A673 (cell line): ENCODE results near the gene ROBO3. TPM values are rescaled to one million over a fixed set of nuclear protein-coding genes. Genes with fewer than 3 reads are reported as not detected.

Experiments
- BruUV-seq: library from RNA; stranded (reverse); fragments of 400-500 nt; replicated peaks from 2 replicates; lab custom pipeline; 2021; lab: Mats Ljungman, UMichigan
- CTCF ChIA-PET: fragments of 300-600 bp; sonication (Branson Sonifier 250); formaldehyde crosslinking; loops from one replicate; lab custom pipeline; 2022; ENCODE audit warnings: antibody characterized with exemption; lab: Charles Lee
- POLR2A ChIA-PET: fragments of 300-600 bp; sonication (Branson Sonifier 250); formaldehyde crosslinking; loops from one replicate; lab custom pipeline; 2022; ENCODE audit warnings: antibody characterized with exemption; ENCODE audit not compliant: low non-redundant PET; lab: Charles Lee
- DNase-seq: peaks from one replicate; pipeline ENCODE4 v3.0.0-alpha.2; 2015; ENCODE audit warnings: low spot score
- H3K27ac ChIP-seq: fragments of 200-600 bp; sonication (generic); 2 replicates; pipeline ENCODE4 v1.5.1; 2016; ENCODE audit warnings: mixed run types, low read depth, mild to moderate bottlenecking, mixed read lengths, antibody characterized with exemption, low read length; ENCODE audit not compliant: poor library complexity, severe bottlenecking
- H3K27me3 ChIP-seq: fragments of 200-600 bp; sonication (generic); replicated peaks from 2 replicates; pipeline ENCODE4 v1.6.1; 2017; ENCODE audit warnings: mixed run types, low read depth, mild to moderate bottlenecking, mixed read lengths, antibody characterized with exemption, low read length; ENCODE audit not compliant: insufficient read depth, poor library complexity
- H3K36me3 ChIP-seq: fragments of 200-600 bp; sonication (generic); 2 replicates; pipeline ENCODE4 v1.6.1; 2016; ENCODE audit warnings: mixed run types, mild to moderate bottlenecking, mixed read lengths, antibody characterized with exemption, low read length; ENCODE audit not compliant: insufficient read depth, poor library complexity, severe bottlenecking
- H3K4me1 ChIP-seq: fragments of 200-600 bp; sonication (generic); 2 replicates; pipeline ENCODE4 v1.6.1; 2017; ENCODE audit warnings: mixed run types, mild to moderate bottlenecking, mixed read lengths, antibody characterized with exemption, low read length; ENCODE audit not compliant: insufficient read depth, poor library complexity, severe bottlenecking
- H3K4me3 ChIP-seq: fragments of 200-600 bp; sonication (generic); 2 replicates; pipeline ENCODE4 v1.5.1; 2016; ENCODE audit warnings: low read depth, mixed run types, mild to moderate bottlenecking, mixed read lengths, low read length; ENCODE audit not compliant: poor library complexity, severe bottlenecking
- H3K9me3 ChIP-seq: fragments of 200-600 bp; sonication (generic); 2 replicates; pipeline ENCODE4 v1.6.1; 2016; ENCODE audit warnings: mixed run types, low read depth, mild to moderate bottlenecking, mixed read lengths, antibody characterized with exemption, low read length; ENCODE audit not compliant: poor library complexity, severe bottlenecking
- EZH2 ChIP-seq: fragments of 200-600 bp; sonication (generic); IDR thresholded peaks from 2 replicates; pipeline ENCODE4 v1.6.1; 2017; ENCODE audit warnings: borderline replicate concordance, low read depth, mild to moderate bottlenecking, mixed read lengths, antibody characterized with exemption, low read length; ENCODE audit not compliant: poor library complexity, severe bottlenecking
- intact Hi-C: fragments of 100-400 bp; cut with micrococcal nuclease; formaldehyde crosslinking; loops from one replicate; pipeline ENCODE4 v1.10.0; 2022; ENCODE audit not compliant: unreplicated experiment
- total RNA-seq: library from RNA; stranded (reverse); gene quantifications from 2 replicates; pipeline ENCODE4 v1.2.3, GENCODE V29; 2021
- TF ChIP-seq, protein P1 (sequence below): fragments of 300-800, 200-600 bp; sonication (generic); conservative IDR thresholded peaks from 2 replicates; pipeline ENCODE4 v1.5.1; 2017; ENCODE audit warnings: low read depth, mild to moderate bottlenecking, antibody characterized with exemption, low read length, moderate library complexity, mixed read lengths

Gene ROBO3
- total RNA-seq, 1 experiment from 2014 or later, result 2.3 TPM

DNA sequence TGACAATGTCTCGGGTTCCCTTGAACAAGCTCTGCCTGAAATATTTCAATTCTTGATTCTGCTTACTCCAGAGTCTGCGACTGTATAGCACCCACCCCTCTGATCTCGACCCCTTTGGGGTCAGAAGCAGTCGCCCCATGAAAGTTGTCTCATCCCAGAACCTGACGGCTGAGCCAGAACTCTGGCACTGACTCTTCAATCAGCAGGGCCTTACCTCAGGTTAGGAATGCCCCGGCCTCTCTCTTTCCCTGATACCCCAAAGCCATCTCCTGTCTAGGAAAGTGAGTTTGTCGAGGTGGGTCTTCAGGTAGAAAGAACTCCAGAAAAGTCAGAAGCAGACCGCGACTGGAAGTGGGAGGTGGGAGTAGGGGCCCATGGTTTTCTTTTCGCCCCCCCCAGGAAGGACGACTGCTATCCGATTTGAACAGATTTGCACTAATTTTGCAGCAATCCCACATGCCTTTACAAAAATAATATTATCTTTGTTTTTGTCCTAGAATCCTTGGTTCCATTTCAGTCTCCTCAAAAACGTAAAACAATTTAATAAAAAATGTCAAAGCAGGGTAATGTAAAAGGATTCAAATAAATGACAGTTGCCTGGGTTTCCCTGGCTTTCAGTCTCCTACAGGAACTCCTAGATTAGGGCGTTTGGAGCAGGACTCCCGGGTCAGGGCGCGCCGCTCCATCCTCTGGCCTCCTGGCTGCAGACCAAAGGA lies 898 bp upstream of the ROBO3 start:
- no TSS peak for BruUV-seq
- Histone ChIP-seq H3K4me3 (no peak overlapping the region), H3K27me3 (peaks cover 83% of the 10 kb centered on the region), H3K9me3 (no peaks in the 10 kb centered on the region), H3K27ac (no peak overlapping the region), H3K36me3 (no peaks in the 10 kb centered on the region), H3K4me1 (peaks cover 8% of the 10 kb centered on the region)
- no peak for TF ChIP-seq EZH2
- TF ChIP-seq, protein P1, sequence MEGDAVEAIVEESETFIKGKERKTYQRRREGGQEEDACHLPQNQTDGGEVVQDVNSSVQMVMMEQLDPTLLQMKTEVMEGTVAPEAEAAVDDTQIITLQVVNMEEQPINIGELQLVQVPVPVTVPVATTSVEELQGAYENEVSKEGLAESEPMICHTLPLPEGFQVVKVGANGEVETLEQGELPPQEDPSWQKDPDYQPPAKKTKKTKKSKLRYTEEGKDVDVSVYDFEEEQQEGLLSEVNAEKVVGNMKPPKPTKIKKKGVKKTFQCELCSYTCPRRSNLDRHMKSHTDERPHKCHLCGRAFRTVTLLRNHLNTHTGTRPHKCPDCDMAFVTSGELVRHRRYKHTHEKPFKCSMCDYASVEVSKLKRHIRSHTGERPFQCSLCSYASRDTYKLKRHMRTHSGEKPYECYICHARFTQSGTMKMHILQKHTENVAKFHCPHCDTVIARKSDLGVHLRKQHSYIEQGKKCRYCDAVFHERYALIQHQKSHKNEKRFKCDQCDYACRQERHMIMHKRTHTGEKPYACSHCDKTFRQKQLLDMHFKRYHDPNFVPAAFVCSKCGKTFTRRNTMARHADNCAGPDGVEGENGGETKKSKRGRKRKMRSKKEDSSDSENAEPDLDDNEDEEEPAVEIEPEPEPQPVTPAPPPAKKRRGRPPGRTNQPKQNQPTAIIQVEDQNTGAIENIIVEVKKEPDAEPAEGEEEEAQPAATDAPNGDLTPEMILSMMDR, result no peak
- POLR2A ChIA-PET, result no interaction called here
- intact Hi-C loops, result loop anchor here (10.0 kb wide), 1 partner anchor 460 kb away; no protein-coding TSS in a partner anchor
- CTCF ChIA-PET, result interaction anchor here (1.9 kb wide), 1 partner anchor 195 kb away, joined by 4 read pairs; no protein-coding TSS in a partner anchor
- DNase-seq, result no peak

DNA sequence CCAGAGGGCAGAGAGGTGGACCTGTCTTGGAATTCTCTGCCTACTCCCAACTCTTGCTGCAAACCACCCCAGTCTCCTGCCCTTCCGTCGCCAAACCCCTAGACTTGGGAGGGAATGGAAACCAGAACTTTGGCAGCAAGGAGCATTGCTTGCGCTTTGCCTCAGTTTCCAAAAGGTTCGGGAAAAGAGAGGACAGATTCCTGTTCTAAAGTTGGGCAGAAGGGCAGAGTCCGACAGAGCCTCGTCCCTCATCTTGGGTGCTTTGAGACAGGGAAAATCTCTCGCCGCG lies 396 bp upstream of the ROBO3 start:
- TF ChIP-seq, protein P1, result no peak
- TF ChIP-seq EZH2, result no peak
- peaks cover 8% of the 10 kb centered on the region for H3K4me1 ChIP-seq
- H3K9me3 ChIP-seq, result no peaks in the 10 kb centered on the region
- no peak for DNase-seq
- ChIA-PET CTCF (interaction anchor here (1.4 to 1.9 kb wide), 2 partner anchors 195 to 277 kb away, joined by 3 to 4 read pairs; no protein-coding TSS in a partner anchor), POLR2A (no interaction called here)
- BruUV-seq, result no TSS peak
- intact Hi-C loops, result loop anchor here (10.0 kb wide), 1 partner anchor 460 kb away; no protein-coding TSS in a partner anchor
- H3K27ac ChIP-seq, result no peak overlapping the region
- H3K36me3 ChIP-seq, result no peaks in the 10 kb centered on the region
- H3K27me3 ChIP-seq, result peaks cover 88% of the 10 kb centered on the region
- H3K4me3 ChIP-seq, result peak overlapping the region; percentile 30

DNA sequence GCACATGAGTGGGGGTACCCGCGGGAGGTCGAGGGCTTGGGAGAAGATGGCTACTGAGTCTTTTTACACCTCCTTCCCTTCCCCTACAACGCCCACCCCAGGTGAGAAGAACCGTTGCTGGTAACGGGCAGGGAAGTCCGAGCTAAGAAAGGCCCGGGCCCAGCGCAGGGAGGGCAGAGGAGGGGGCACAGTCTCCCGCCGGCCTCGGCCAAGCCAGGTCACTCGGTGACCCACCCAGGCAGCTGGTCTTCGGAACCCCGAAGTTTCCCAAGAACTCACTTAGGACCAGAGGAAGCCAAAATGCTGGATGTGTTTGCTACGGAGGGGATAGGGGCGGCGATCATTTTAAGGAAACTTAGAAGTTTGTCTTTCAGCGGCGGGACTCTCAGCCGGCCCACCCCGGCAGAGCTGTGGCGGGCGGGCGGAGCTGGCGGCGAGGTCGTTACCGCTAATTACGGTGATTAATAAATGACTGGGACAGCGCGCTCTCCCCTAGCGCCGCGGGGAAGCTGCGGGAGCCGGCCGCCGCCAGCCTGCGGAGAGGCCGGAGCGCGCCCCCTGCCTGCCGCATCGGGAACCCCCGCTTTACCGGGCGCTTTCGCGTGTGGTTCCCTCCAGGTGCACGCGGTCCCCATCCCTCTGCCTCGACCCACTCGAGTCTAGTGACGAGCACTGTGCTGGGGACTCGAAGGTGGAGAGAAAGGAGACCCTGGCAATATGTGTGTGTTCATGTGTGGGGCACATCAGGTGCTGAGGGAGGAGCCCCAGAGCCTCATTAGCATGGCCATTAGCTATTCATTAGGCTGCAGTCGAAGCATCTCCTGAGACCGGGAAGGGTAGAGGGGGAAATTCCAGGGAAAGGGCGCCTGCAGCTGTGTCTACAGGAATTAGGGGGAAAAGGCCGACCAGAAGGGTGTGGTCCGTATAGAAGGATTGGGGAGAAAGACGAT lies 945 bp downstream of the ROBO3 start:
- ChIA-PET POLR2A (no interaction called here), CTCF (interaction anchor here (0.7 to 2.0 kb wide), 6 partner anchors 10 to 449 kb away, joined by 3 to 9 read pairs (median 4); no protein-coding TSS in a partner anchor)
- Histone ChIP-seq H3K27ac (no peak overlapping the region), H3K36me3 (no peaks in the 10 kb centered on the region), H3K4me3 (peak overlapping the region; percentile 30), H3K4me1 (peaks cover 8% of the 10 kb centered on the region), H3K27me3 (peaks cover 93% of the 10 kb centered on the region), H3K9me3 (no peaks in the 10 kb centered on the region)
- DNase-seq, result peak; percentile 60
- intact Hi-C loops, result loop anchor here (1.0 to 10.0 kb wide), 3 partner anchors 29 to 461 kb away; no protein-coding TSS in a partner anchor
- TF ChIP-seq, protein P1, result peak; percentile 92
- TF ChIP-seq EZH2, result peak; percentile 91
- BruUV-seq, result no TSS peak
